WERI-Rb-1 (cell line): ENCODE results near the gene MISP3.

Experiments used
- DNase-seq: peaks from one replicate; pipeline ENCODE4 v3.0.0-alpha.2; 2020
- H3K27ac ChIP-seq: fragments of 250-450 bp; sonication (Bioruptor Pico); 2 replicates; pipeline ENCODE4 v1.5.1; 2020; ENCODE audit warnings: mild to moderate bottlenecking, moderate library complexity
- H3K27me3 ChIP-seq: fragments of 250-450 bp; sonication (Bioruptor Pico); 2 replicates; pipeline ENCODE4 v1.5.1; 2021; ENCODE audit warnings: mild to moderate bottlenecking, low read depth, moderate library complexity; ENCODE audit not compliant: insufficient read depth, severe bottlenecking
- H3K36me3 ChIP-seq: fragments of 250-450 bp; sonication (Bioruptor Pico); 2 replicates; pipeline ENCODE4 v1.5.1; 2020; ENCODE audit warnings: mild to moderate bottlenecking, moderate library complexity
- H3K4me3 ChIP-seq: 2 replicates; pipeline ENCODE4 v1.5.1; 2011; ENCODE audit warnings: low read depth, mild to moderate bottlenecking, control low read depth, low read length
- H3K9me3 ChIP-seq: fragments of 250-450 bp; sonication (Bioruptor Pico); 2 replicates; pipeline ENCODE4 v1.5.1; 2021; ENCODE audit warnings: mild to moderate bottlenecking, moderate library complexity; ENCODE audit not compliant: severe bottlenecking
- CTCF ChIP-seq: IDR thresholded peaks from 2 replicates; pipeline ENCODE4 v1.5.1; 2011; ENCODE audit warnings: low read depth, mild to moderate bottlenecking, control low read depth, inconsistent platforms, low read length

The MISP3 gene

GRCh38 chr19:14070268-14071050 lies 2.1 kb upstream of the MISP3 start:
- TF ChIP-seq CTCF = no peak
- no peak overlapping the region for H3K4me3 ChIP-seq
- H3K27me3 ChIP-seq = no peaks in the 10 kb centered on the region
- no peak for DNase-seq
- no peaks in the 10 kb centered on the region for H3K36me3 ChIP-seq
- no peaks in the 10 kb centered on the region for H3K9me3 ChIP-seq
- H3K27ac ChIP-seq = no peak overlapping the region

GRCh38 chr19:14073261-14073924 lies 807 bp downstream of the MISP3 start:
- TF ChIP-seq CTCF = peak; percentile 70
- Histone ChIP-seq H3K9me3 (no peaks in the 10 kb centered on the region), H3K27me3 (no peaks in the 10 kb centered on the region), H3K27ac (peak overlapping the region; percentile 78), H3K36me3 (no peaks in the 10 kb centered on the region), H3K4me3 (peak overlapping the region; percentile 64)
- peak; percentile 67 for DNase-seq

GRCh38 chr19:14073925-14074838 lies 1.6 kb downstream of the MISP3 start:
- no peak for DNase-seq
- no peak for TF ChIP-seq CTCF
- H3K4me3 ChIP-seq = peak overlapping the region; percentile 64
- no peaks in the 10 kb centered on the region for H3K36me3 ChIP-seq
- no peaks in the 10 kb centered on the region for H3K9me3 ChIP-seq
- H3K27me3 ChIP-seq = no peaks in the 10 kb centered on the region
- H3K27ac ChIP-seq = peak overlapping the region; percentile 58

GRCh38 chr19:14078411-14078810 lies 5.8 kb downstream of the MISP3 start:
- TF ChIP-seq CTCF = no peak
- Histone ChIP-seq H3K36me3 (no peaks in the 10 kb centered on the region), H3K27me3 (no peaks in the 10 kb centered on the region), H3K9me3 (no peaks in the 10 kb centered on the region), H3K4me3 (no peak overlapping the region), H3K27ac (no peak overlapping the region)
- no peak for DNase-seq

- Histone ChIP-seq H3K27ac (peak overlapping the region; percentile 54), H3K36me3 (peaks cover 1% of the 10 kb centered on the region), H3K4me3 (peak overlapping the region; percentile 66), H3K27me3 (no peaks in the 10 kb centered on the region), H3K9me3 (no peaks in the 10 kb centered on the region)
- no peak for TF ChIP-seq CTCF
- DNase-seq = peak; percentile 98
Measured at GRCh38 chr19:14080887-14081796, 8.6 kb downstream of the MISP3 start.
